OCI-LY1 (cell line): ENCODE measurements around the gene PNPLA6.
"Not testable (repeated sequence)": the region's sequence is repeated elsewhere in the genome, so short reads cannot be mapped to it uniquely, and the experiment has no call there.

Experiments
- EZH2 ChIP-seq: fragments of 200-600 bp; sonication (generic), shearing (Covaris generic); IDR thresholded peaks from 2 replicates; pipeline ENCODE4 v1.8.0; 2017; ENCODE audit warnings: borderline replicate concordance, mixed run types, mild to moderate bottlenecking, antibody characterized with exemption, low read length, moderate library complexity, mixed read lengths
- TF ChIP-seq, protein P1 (sequence below): fragments of 200-600 bp; sonication (generic), shearing (Covaris generic); IDR thresholded peaks from 2 replicates; pipeline ENCODE4 v1.5.1; 2017; ENCODE audit warnings: mild to moderate bottlenecking, antibody characterized with exemption, low read length, moderate library complexity, mixed read lengths

DNA sequence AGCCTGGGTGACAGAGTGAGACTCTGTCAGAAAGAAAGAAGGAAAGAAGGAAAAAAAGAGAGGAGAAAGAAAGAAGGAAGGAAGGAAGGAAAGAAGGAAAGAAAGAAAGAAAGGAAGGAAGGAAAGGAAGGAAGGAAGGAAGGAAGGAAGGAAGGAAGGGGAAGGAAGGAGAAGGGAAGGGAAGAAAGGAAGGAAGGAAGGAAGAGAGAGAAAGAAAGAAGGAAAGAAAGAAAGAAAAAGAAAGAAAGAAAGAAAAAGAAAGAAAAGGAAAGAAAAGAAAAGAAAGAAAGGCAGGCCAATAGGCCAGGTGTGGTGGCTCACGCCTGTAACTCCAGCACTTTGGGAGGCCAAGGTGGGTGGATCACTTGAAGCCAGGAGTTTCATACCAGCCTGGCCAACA, 41.9 kb downstream of the PNPLA6 start:
- TF ChIP-seq, protein P1, sequence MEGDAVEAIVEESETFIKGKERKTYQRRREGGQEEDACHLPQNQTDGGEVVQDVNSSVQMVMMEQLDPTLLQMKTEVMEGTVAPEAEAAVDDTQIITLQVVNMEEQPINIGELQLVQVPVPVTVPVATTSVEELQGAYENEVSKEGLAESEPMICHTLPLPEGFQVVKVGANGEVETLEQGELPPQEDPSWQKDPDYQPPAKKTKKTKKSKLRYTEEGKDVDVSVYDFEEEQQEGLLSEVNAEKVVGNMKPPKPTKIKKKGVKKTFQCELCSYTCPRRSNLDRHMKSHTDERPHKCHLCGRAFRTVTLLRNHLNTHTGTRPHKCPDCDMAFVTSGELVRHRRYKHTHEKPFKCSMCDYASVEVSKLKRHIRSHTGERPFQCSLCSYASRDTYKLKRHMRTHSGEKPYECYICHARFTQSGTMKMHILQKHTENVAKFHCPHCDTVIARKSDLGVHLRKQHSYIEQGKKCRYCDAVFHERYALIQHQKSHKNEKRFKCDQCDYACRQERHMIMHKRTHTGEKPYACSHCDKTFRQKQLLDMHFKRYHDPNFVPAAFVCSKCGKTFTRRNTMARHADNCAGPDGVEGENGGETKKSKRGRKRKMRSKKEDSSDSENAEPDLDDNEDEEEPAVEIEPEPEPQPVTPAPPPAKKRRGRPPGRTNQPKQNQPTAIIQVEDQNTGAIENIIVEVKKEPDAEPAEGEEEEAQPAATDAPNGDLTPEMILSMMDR = not testable (repeated sequence)
- not testable (repeated sequence) for TF ChIP-seq EZH2
